Islet of Langerhans (tissue), 1 donor: Measurements from ENCODE around the gene GREB1L.
"Not testable (repeated sequence)": the region's sequence is repeated elsewhere in the genome, so short reads cannot be mapped to it uniquely, and the experiment has no call there.

Experiments used
- FAIRE-seq: peaks from one replicate; lab custom pipeline; 2011; peaks lifted over from hg19 to GRCh38; lab: Jason Lieb, UNC

GREB1L gene

DNA sequence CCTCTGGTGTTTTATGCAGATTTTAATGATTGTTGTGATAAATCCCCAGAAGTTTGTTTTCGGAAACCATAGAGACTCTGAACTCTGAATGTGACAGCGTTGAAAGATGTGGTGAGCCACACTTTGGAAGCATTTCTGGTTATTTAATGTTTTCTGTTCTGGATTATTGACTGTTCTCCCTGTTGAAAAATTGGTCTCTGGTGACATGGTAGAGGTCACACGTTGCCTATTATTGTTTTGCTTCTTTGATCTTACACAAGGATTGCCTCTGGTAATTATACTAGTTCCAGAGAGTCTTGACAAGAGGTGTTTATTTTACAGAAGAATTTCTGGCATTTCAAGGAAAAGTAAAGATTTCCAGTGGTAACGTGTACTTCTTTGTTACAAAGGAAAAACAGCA, 127.1 kb downstream of the GREB1L start:
- FAIRE-seq: no peak

DNA sequence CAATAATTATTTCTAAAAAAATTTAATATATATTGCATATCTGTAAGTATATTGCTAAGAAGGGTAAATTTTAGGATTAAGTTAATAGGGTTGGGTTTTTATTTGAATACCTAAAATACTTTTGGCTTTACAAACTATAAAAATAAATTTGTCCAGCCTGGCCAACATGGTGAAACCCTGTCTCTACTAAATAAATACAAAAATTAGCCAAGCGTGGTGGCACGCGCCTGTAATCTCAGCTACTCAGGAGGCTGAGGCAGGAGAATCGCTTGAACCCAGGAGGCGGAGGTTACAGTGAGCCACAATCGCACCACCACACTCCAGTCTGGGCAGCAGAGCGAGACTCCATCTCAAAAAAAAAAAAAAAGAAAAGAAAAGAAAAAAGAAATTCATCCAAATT, 127.6 kb downstream of the GREB1L start:
- not testable (repeated sequence) for FAIRE-seq

DNA sequence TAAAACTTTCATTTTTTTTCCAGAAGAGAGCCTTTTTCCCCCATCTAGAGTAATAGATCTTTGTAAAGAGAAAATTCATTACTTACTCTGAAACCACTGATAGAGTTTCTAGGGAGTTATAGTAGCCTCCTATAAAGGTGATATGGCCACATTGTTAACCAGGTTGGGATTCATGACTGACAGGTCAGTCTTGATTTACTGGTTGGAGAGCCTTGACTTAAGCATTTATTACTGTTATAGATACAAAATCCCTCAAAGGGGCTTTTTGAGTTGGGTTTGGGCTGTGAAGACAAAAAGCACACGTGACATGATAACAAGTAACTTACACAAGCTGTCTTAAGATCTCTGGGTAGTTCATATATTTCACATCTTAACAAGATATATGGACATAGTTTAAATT, 141.0 kb downstream of the GREB1L start:
- FAIRE-seq: no peak

DNA sequence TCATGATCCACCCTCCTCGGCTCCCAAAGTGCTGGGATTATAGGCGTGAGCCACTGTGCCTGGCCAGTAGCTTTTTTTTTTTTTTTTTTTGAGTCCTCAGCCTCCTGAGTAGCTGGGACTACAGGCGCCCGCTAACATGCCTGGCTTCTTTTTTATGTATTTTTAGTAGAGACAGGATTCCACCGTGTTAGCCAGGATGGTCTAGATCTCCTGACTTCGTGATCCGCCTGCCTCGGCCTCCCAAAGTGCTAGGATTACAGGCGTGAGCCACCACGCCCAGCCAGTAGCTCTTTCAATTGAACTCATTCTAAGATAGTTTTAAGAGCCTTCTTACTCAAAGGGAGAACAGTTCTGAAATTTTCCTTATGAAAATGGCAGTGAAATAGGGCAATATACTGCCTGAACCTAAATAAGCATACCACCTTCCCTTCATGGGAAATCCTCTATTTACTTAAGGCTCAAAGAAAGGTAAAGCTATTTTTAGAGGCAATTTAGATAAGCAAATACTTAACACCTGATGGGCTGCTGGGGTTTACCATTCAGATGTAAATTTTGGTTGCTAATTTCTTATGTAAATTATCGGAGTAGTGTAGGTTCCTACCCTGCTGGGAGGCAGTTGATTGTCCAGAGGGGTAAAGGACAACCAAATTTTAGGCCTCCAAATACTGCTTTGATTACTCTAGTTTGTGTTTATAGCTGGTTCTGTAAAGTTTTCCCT, 144.7 kb downstream of the GREB1L start:
- no peak for FAIRE-seq

DNA sequence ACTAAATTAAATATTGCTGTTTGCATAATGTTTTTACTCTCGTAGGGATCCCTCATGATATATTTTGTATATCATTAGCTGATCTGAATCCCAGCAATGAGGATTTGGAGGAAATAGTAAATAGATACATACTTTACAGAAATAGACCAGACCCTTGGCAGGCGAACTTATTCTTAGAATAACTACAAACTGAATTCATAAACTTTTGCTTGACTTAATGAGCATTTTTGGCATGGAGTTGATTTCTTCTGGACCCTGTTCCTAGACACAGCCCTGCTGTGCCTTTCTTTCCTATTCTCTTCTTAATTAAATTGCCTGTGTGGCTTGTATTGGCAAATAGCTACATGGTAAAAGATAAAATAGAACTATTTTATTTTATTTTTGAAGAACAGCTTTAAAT, 145.9 kb downstream of the GREB1L start:
- no peak for FAIRE-seq

DNA sequence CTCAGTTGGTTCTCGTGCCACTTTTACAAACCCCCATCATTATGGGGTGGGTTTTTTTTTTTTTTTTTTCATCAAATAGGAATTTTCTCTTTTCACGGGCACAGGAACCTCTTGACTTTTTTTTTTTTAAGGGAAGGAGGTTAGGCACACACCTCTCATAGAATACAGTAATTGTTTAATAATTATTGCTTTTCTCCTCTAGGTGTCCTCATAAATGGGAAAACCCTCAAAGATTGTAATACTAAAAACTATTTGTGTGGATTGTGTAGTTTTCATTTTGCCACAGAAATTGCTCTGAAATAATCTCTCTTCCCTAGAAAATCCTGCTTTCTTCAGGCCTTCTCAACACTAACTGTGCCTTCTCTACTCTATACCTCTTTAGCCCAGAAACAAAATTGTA, 147.3 kb downstream of the GREB1L start:
- no peak for FAIRE-seq

DNA sequence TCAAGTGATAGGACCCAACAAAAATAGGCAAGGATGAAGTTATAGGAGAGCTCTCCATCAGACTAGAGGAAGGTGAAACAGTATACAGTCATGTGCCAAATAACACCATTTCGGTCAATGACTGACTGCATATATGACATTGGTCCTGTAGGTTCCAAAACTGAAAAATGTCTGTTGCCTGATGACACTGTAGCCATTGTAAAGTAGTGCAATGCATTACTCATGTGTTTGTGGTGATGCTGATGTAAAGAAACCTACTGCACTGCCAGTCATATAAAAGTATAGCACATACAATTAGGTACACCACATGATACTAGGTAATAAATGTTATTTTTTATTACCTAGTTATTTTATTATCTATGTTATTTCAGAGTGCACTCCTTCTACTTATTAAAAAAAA, 147.9 kb downstream of the GREB1L start:
- no peak for FAIRE-seq

DNA sequence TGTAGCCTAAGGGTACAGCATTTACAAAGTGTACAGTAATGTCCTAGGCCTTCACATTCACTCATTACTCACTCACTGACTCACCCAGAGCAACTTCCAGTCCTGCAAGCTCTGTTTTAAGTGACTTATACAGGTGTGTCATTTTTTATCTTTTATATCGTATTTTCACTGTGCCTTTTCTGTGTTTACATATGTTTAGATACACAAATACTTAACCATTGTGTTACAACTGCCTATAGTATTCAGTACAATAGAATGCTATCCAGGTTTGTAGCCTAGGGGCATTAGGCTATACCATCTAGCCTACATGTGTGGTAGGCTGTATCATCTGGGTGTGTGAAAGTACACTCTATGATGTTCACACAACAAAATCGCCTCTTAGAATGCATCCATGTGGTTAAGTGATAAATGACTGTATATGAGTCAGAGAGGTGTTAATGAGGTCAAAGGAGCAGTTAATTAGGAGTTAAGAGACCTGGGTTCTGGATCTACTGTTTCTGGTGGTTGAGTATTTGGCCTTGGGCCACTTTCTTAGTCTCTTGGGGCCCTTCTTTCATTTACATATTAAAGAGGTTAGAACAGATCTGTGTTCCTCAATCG, 149.1 kb downstream of the GREB1L start:
- no peak for FAIRE-seq

DNA sequence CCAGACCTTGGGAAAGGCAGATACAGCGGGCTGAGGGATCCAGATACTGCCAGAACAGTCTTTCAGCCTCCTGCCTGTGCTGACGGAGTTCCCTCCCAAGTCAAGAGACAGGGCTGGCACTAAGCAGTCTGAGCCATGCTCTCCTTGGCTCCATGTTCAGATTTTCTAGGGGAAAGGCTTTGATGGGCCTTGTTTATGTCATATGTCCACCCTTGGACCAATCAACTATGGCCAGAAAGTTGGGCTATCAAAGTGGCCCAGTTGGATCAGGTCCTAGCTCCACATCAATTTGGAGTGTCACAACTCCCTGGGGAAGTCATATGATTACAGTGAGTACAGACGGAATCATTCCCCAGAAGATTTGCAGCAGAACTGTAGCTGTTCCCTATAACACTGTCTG, 152.0 kb downstream of the GREB1L start:
- FAIRE-seq: no peak

DNA sequence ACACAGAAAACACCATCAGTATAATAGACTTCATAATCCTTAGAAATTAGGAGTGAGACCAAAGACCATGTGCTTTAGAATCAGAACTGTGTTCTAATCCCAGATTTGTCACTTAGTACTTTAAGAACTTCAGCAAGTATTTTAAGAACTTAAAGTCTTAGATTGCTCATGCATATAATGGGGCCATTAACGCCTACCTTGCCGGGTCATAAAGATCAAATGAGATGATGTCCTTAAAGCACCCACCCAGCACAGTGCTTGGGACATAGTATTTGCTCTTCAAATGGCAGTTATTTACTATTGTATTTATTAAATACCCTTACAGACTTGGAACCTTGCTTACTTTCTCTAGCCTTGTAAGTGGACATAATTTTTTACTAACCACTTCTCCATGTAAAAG, 156.1 kb downstream of the GREB1L start:
- no peak for FAIRE-seq

DNA sequence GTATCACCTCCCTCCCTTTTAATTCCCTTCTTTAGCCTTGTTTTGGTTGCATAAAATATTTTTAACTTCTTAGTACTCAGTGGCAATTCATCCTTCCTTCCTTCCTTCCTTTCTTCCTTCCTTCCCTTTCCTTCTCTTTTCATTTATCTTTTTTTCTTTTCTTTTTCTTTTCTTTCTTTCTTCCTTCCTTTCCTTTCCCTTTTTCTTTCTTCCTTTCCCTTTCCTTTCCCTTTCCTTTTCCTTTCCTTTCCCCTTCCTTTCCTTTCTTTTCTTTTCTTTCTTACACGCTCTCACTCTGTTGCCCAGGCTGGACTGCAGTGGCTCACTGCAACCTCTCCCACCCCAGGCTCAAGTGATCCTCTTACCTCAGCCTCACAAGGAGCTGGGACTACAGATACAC, 160.2 kb downstream of the GREB1L start:
- no peak for FAIRE-seq

DNA sequence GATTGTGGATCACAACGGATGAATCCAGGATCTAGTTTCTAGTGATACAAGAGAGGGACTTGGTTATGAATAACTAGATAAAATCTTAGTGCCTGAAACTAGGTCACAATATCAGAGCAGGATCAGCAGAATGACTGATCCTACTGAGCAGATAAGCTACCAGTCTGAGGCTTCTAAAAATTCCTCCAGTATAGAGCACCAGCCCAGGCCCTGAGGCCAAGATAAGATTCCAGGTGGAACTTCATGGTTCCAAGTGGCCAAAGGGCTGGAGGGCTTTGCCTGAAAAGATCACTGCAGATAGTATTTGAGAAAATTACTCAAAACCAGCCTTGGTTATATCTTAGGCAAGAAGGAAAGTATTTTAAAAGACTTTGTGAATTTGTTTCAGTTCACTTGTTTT, 162.4 kb downstream of the GREB1L start:
- no peak for FAIRE-seq

DNA sequence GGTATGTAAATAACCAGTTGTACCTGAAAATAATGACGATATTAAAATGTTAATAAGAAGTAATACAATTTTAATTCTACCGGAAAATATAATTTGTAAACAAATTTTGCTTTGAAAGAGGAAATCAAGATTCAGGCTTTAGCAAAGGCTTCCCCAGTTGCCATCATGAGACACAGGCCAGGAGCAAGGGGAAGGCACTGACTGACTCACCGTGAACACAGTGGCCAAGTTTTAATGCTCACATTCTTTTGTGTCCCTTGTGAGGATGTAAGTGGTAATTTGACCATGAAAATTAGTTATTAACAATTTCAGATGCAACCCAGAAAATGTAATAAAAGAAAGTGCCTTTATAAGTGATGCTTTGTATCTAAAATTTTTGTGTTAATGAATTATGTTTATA, 164.1 kb downstream of the GREB1L start:
- no peak for FAIRE-seq

DNA sequence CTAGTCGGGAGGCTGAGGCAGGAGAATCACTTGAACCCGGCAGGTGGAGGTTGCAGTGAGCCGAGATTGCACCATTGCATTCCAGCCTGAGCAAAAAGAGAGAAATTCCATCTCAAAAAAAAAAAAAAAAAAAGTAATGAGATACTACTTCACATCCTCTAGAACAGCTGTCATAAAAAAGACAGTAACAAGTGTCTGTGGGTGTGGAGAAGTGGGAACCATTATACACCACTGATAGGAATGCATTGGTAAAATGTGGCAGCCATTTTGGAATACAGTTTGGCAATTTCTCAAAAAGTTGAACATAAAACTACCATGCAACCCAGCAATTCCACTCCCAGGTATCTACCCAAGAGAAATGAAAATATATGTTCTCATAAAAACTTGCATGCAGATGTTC, 166.6 kb downstream of the GREB1L start:
- no peak for FAIRE-seq

DNA sequence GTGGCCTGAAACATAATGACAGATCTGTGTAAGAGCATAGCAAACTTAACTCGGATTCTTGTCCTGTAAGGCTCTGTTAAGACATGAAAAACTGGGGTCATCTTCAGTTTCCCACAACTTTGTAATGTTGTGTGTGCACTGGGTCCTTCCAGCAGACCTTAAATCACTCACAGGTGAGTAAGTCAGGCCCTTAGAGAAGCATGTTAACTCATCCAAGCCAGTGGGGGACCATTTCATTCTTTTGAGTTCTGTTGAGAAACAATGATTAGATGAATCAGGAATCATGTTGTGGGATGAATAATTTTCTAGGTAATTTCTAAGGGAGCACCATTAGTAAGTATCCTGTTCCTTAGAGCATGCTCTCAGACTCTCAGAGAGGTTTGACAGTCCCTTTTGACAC, 191.4 kb downstream of the GREB1L start:
- no peak for FAIRE-seq

DNA sequence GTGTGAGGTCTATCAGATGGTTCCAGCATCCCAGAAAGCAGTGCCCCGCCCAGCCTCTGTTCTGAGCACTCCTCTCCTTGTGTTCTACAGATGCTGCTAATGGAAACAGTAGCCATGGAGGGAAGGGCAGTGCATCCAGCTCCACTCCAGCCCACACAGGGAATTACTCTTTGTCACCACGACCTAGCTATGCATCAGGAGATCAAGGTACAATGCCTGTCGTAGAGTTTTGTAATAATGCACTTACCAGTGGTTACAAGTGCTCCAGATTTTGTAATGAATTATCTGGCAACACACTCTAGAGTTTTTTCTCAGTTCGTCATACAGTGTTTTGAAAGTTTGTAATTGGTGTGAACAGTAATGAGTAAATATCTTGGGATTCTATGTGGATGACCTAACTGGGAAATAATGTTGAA, 197.4 kb downstream of the GREB1L start:
- FAIRE-seq: no peak

DNA sequence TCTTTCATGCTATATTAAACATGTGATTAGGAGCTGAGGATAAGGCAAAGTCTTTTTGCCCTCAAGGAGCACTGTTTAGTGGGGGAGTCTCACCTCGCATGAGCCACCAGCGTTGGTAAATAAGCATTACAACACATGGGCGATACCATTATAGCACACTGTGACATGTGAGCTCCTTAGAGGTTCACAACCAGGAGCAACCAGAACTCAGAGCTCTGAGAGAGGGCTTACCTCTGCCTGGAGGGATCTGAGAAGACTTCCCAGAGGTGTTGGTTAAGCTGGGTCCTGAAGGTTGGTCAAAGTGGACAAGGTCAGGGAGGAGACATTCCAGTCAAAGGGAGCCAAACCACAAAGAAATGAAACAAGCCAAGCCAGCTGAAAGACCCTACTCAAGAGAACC, 199.6 kb downstream of the GREB1L start:
- FAIRE-seq: no peak

DNA sequence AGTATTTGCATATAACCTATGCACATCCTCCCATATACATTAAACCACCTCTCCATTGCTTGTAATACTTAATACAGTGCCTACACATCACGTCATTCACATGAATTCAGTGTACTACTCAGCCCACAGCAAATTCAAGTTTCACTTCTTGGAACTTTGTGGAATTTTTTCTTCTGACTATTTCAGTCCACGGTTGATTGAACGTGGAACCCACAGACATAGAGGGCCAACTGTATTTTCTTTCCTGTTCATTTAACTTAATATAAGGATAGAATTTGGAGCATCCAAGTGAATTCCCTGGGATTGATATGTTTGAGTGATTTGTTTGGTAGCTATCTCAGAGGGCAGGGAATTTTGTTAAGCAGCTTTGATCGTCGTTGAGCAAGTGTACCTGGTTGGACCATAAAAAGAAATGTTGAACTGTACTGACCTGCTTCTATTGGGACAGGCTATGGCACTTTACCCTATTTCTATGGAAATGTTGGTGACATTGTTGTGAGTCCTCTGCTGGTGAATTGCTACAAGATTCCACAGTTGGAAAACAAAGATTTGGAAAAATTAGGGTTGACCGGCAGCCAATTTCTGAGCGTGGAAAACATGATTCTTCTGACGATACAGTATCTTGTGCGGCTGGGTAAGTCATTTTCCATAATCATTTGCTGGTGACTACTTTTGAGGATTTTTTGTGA, 201.9 kb downstream of the GREB1L start:
- no peak for FAIRE-seq

DNA sequence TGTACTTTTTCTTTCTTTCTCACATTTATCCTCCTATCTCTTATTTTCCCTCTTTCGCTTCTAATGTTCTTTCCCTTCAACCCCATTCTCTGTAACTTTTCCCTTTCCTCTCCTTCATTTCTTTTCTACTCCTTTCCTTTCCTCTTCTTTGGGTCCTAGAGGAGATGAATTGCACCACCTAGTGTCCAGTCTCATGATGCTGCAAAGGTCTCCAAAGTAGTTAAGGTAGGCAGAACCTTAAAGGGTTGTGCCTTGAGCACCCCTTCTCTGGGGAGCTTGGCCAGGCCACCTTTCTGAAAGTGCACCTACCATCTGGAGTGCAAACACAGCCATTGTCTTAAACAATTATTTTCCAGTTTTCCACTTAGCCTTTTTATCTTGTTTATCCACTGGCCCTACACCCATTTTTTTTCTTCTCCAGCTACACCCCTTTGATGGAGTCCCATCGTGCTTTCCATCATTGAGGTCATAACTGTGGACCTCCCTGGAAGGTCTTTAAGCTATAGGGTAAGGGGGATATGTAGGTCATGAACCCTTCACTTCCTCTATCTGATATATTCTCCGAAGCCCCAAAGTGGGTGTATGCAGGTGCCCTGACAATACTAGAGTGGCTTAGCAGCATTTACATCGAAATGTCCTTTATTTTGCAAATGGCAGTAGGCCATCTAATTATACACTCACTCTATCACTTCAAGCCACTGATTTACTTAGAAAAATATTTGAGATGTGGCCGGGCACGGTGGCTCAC, 202.6 kb downstream of the GREB1L start:
- no peak for FAIRE-seq

DNA sequence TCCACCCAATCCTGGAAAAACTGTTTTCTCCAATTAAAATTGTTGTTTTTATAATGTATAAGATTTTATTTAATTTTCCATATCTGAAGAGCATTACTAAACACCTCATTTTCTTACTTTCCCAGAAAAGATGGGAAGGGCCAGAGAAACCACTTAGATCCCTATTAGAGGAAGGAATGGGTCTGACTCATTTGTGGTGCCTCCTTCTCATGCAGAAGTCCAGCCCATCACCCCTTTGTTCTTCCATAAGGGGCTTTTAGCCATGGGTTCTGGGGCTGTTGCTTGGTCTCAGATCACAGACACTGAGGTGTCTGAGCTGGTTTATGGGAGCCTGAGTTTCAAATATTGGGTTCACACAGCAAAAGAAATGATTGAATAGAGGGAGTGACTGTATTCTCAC, 206.3 kb downstream of the GREB1L start:
- no peak for FAIRE-seq

DNA sequence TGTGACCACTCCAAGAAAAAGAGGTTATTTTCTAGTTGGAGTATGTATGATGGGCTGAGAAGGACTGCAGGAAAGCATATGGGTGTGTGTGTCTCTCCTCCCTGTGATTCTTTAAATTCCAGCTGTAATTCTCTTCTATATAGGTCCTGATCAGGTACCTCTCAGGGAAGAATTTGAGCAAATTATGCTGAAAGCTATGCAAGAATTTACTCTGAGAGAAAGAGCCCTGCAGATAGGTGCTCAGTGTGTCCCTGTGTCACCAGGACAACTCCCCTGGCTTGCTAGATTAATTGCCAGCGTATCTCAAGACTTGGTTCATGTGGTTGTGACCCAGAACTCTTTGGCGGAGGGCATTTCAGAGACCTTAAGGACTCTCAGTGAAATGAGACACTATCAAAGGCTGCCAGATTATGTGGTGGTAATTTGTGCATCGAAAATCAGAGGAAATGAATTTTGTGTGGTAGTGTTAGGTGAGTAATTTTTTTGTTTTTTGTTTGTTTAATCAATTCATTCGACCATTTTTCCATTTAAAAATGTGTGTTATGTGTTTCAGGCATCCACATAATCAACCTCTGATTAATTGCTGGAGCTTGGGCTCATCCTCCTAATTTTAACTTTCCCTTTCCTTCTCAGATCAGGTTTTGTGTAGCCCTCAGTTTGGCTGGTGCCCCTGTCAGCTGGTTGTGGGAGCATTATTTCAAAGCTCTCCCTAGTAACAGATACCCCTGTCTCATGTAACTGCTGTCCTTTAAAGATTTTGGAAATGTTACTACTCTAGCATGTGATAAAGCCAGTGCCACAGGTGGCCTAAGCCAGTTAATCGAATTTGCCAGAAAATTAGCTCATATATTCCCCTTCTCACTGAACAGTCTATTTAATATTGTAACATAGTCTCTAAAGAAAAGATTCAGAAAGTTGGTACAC, 207.6 kb downstream of the GREB1L start:
- FAIRE-seq: no peak

DNA sequence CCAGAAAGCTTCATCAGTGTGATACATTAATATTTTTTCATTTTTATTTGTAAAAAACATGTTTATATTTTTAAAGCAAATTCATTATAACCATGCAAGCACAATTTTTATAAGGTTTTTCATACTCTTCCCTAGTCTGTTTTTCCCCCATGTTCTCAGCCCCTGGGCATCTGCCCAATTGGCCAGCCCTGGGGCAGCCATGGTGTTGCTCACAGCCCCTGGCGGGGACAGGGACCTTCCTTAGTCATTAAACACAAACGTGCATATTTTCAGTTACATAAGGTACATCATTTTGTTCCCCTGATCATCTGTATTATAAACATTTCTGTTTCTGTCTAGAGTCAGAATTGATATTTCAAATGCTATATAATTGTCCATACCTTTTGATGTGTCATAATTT, 208.5 kb downstream of the GREB1L start:
- no peak for FAIRE-seq
